Cardiac muscle cell (in vitro differentiated cells and primary cell): Measurements from ENCODE around the gene EEF2KMT. TPM values are rescaled to one million over a fixed set of nuclear protein-coding genes. Genes with fewer than 3 reads are reported as not detected.

Experiments
- DNase-seq, 2 donors: peaks; one replicate each; pipeline versions ENCODE4 v3.0.0 to v3.0.0-alpha.2; 2010 to 2017; ENCODE audit warnings: low read depth in 1 of 2, low spot score in 1 of 2
- H3K27ac ChIP-seq: fragments of 200-600 bp; sonication (generic); 2 replicates; pipeline ENCODE4 v1.5.1; 2016
- H3K27me3 ChIP-seq: fragments of 200-600 bp; sonication (generic); 2 replicates; pipeline ENCODE4 v1.6.0; 2016; ENCODE audit warnings: control low read depth
- H3K36me3 ChIP-seq: fragments of 200-600 bp; sonication (generic); 2 replicates; pipeline ENCODE4 v1.5.1; 2016; ENCODE audit warnings: control low read depth
- H3K4me1 ChIP-seq: fragments of 200-600 bp; sonication (generic); 2 replicates; pipeline ENCODE4 v1.8.1; 2017; ENCODE audit warnings: low read depth, mild to moderate bottlenecking, mixed run types
- H3K4me3 ChIP-seq: fragments of 200-600 bp; sonication (generic); 2 replicates; pipeline ENCODE4 v1.5.1; 2016; ENCODE audit warnings: mild to moderate bottlenecking
- H3K9me3 ChIP-seq: fragments of 200-600 bp; sonication (generic); 2 replicates; pipeline ENCODE4 v1.5.1; 2017; ENCODE audit warnings: low read depth, mild to moderate bottlenecking, control low read depth
- polyA plus RNA-seq: library from polyadenylated mRNA; unstranded; fragments of >200 nt; fragmentation: Nextera tagmentation; extraction: Ambion mirVana; gene quantifications from 2 replicates; pipeline ENCODE4 v1.2.1, GENCODE V29; 2016
- total RNA-seq: library from RNA; depleted of rRNA; stranded (reverse); fragments of >200 nt; gene quantifications from 2 replicates; pipeline ENCODE4 v1.2.3, GENCODE V29; 2016
- TF ChIP-seq, protein P1 (sequence below): IDR thresholded peaks from 2 replicates; pipeline ENCODE4 v1.5.1; 2012; ENCODE audit warnings: low read depth, mild to moderate bottlenecking, low read length

The EEF2KMT gene
- total and polyA plus RNA-seq, 2 experiments from 2014 or later, result 9.6 to 23.2 TPM

DNA sequence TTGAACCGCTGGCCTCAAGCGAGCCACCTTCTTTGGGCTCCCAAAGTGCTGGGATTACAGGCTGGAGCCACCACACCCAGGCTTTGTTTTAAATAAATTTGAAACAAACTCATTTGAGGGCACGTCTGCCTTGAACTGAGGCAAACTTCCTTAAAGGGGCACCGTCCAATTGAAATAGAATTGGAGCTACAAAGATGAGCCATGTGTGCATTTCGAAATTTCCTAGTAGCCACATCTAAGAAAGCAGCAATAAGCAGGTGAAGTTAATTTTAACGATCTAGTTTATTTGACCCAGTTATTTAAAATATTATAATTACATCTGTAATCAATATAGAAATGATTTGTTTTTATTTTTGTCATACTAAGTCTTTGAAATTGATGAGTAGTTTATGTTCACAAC, 31.1 kb downstream of the EEF2KMT start:
- no peak for DNase-seq
- TF ChIP-seq, protein P1, sequence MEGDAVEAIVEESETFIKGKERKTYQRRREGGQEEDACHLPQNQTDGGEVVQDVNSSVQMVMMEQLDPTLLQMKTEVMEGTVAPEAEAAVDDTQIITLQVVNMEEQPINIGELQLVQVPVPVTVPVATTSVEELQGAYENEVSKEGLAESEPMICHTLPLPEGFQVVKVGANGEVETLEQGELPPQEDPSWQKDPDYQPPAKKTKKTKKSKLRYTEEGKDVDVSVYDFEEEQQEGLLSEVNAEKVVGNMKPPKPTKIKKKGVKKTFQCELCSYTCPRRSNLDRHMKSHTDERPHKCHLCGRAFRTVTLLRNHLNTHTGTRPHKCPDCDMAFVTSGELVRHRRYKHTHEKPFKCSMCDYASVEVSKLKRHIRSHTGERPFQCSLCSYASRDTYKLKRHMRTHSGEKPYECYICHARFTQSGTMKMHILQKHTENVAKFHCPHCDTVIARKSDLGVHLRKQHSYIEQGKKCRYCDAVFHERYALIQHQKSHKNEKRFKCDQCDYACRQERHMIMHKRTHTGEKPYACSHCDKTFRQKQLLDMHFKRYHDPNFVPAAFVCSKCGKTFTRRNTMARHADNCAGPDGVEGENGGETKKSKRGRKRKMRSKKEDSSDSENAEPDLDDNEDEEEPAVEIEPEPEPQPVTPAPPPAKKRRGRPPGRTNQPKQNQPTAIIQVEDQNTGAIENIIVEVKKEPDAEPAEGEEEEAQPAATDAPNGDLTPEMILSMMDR, result no peak
- no peaks in the 10 kb centered on the region for H3K9me3 ChIP-seq

DNA sequence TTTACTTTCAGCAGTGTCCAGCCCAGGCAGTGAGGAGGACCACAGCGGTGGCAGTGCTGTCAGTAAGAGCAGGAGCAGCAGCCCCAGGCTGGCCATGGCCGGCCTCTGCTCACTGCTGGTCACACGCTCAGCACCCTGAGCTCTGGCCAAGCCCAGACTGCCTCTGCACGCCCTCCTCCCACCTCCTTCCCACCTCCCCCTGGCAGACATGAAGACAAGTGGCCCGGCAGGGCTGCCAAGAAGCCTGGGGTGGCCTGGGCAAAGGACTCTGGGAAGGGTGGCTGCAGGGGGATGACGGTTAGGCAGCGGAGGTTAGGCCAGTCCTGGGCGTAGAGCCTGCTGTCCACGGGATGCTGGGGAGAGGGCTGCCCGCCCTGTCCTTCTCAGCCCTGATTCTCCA, 31.8 kb downstream of the EEF2KMT start, which contains the start of gene C16orf89:
Gene C16orf89, minus strand, starts transcription at position 144 of the 400 bp plus-strand sequence. Its CDS starts 48 bp downstream, at position 96.
- no peaks in the 10 kb centered on the region for H3K4me1 ChIP-seq
- no peaks in the 10 kb centered on the region for H3K36me3 ChIP-seq
- no peak within 1 kb of the TSS for H3K27ac ChIP-seq
- DNase-seq, result no peak
- no peaks in the 10 kb centered on the region for H3K27me3 ChIP-seq
- no peak within 1 kb of the TSS for H3K4me3 ChIP-seq
- no peaks in the 10 kb centered on the region for H3K9me3 ChIP-seq
- TF ChIP-seq, protein P1, result no peak

More for the DNA sequence above, 31.1 kb downstream of the EEF2KMT start:
- no peak overlapping the region for H3K4me3 ChIP-seq
- H3K27ac ChIP-seq, result no peak overlapping the region
- no peaks in the 10 kb centered on the region for H3K36me3 ChIP-seq
- no peaks in the 10 kb centered on the region for H3K27me3 ChIP-seq
- no peaks in the 10 kb centered on the region for H3K4me1 ChIP-seq

DNA sequence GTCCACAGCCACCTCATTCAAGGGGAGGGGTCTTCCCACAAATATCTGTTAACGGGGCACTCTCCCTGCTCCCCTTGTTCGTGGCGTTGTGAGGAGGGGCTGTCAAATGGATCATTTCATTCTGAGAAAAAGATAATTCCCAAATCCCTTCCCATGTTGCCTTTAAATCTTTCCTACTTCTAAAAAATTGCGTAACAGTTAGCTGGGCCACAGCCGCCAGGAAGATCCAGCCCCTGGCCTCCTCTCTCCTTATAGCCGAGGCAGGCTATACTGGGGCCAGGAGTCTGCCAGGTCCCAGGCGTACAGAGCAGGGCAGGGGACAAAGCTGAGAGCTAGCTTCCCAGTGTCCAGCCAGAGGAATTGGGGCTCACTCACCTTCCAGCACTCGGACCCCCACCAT, 32.3 kb downstream of the EEF2KMT start:
- no peaks in the 10 kb centered on the region for H3K9me3 ChIP-seq
- H3K4me1 ChIP-seq, result no peaks in the 10 kb centered on the region
- no peak overlapping the region for H3K27ac ChIP-seq
- TF ChIP-seq, protein P1, result no peak
- H3K4me3 ChIP-seq, result no peak overlapping the region
- DNase-seq, result peak in 1 of 2 donors; percentile 41
- H3K27me3 ChIP-seq, result no peaks in the 10 kb centered on the region
- no peaks in the 10 kb centered on the region for H3K36me3 ChIP-seq

DNA sequence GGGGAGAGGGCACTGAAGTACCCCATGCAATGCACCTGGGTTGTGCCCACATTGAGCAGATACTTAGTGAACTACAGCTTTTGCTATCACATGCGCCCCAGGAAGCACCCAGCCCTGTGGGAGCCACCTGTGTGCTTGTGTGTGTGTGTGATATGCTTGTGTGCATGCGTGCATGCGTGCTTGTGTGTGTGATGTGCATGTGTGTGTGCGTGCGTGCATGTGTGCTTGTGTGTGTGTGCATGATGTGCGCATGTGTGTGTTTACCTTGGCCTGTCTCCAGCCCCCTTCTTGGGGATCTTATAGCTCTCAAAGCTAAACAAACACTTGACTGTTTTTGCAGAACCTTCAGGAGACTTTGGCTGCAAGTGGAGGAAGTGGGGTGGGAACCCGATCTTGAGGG, 32.7 kb downstream of the EEF2KMT start:
- Histone ChIP-seq H3K4me3 (no peak overlapping the region), H3K27me3 (no peaks in the 10 kb centered on the region), H3K9me3 (no peaks in the 10 kb centered on the region), H3K27ac (no peak overlapping the region), H3K36me3 (no peaks in the 10 kb centered on the region), H3K4me1 (no peaks in the 10 kb centered on the region)
- TF ChIP-seq, protein P1, result no peak
- no peak for DNase-seq

DNA sequence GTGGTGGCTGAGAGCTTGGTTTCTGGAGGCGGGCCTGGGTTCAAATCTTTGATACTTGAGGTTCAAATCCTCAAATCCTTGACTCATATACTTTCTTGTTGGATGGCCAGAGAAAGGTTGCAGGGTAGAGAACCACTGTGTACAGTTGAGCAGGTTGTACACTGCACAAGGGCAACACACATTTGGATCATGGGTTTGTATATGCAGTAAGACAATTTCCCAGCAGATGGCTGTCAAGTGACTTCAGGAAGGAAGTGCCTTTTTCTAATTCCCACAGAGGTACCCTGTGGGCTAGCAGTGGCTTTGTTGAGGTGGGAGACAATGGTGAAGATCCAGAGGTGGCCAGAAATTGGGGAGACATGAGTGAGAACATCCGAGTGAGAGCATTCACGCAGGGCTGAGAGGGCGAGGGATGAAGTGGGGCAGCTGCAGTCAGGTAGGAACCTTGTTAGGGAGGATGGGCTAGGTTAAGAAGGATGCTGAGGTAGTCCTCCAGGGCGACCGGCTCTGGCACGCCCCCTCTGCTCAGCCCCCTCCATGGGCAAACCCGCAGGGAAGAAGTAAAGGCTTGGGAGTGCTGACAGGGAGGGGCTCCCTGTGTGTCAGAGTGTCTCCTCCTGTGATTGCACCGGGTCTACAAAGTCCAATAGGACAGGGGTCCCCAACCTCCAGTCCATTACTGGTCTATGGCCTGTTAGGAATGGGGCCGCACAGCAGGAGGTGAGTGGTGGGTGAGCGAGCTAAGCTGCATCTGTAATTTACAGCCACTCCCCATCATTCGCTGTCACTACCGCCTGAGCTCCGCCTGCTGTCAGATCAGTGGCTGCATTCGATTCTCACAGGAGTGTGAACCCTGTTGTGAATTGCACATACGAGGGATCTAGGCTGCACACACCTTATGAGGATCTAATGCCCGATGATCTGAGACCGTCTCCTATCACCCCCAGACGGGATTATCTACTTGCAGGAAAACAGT, 34.5 kb downstream of the EEF2KMT start:
- no peak for DNase-seq
- Histone ChIP-seq H3K4me3 (no peak overlapping the region), H3K27me3 (no peaks in the 10 kb centered on the region)

More for the DNA sequence above, 34.5 kb downstream of the EEF2KMT start:
- no peaks in the 10 kb centered on the region for H3K36me3 ChIP-seq
- H3K4me1 ChIP-seq, result no peaks in the 10 kb centered on the region
- TF ChIP-seq, protein P1, result no peak
- H3K9me3 ChIP-seq, result no peaks in the 10 kb centered on the region
- no peak overlapping the region for H3K27ac ChIP-seq
